ENCODE data around the gene CSHL1.

DNA sequence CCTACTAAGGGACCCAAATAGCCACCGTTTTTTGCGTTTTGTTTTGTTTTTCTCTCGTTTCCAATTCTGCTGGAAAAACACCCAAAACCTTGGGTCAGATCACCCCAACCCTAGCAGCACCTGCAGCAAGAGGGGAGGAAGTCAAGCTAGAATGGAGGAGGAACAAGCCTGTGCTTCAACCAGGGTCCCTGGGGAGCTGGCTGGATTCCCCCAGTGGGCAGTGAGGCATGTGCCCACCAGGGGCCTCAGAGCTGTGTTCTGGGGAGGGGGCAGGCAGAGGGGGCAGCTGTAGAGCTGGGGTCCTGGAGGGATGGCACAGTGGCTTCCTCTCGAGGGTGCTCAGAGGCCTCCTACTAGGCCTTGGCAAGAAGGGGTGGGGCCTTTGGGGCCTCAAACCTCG is 14.6 kb upstream of the CSHL1 start:
- TF ChIP-seq, protein P1, sequence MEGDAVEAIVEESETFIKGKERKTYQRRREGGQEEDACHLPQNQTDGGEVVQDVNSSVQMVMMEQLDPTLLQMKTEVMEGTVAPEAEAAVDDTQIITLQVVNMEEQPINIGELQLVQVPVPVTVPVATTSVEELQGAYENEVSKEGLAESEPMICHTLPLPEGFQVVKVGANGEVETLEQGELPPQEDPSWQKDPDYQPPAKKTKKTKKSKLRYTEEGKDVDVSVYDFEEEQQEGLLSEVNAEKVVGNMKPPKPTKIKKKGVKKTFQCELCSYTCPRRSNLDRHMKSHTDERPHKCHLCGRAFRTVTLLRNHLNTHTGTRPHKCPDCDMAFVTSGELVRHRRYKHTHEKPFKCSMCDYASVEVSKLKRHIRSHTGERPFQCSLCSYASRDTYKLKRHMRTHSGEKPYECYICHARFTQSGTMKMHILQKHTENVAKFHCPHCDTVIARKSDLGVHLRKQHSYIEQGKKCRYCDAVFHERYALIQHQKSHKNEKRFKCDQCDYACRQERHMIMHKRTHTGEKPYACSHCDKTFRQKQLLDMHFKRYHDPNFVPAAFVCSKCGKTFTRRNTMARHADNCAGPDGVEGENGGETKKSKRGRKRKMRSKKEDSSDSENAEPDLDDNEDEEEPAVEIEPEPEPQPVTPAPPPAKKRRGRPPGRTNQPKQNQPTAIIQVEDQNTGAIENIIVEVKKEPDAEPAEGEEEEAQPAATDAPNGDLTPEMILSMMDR (IDR thresholded peaks at IDR 0.05) = no peak
- no peak for TF ChIP-seq POLR2A (IDR thresholded peaks at IDR 0.05)

Measured in thyroid gland (tissue), 4 donors.